ENCODE results near the gene VPS13D. TPM values are rescaled to one million over a fixed set of nuclear protein-coding genes. Genes with fewer than 3 reads are reported as not detected.

VPS13D gene
- total RNA-seq, 4 donors from 2014 or later, result 77.5 to 142 (median 94.4) TPM

DNA sequence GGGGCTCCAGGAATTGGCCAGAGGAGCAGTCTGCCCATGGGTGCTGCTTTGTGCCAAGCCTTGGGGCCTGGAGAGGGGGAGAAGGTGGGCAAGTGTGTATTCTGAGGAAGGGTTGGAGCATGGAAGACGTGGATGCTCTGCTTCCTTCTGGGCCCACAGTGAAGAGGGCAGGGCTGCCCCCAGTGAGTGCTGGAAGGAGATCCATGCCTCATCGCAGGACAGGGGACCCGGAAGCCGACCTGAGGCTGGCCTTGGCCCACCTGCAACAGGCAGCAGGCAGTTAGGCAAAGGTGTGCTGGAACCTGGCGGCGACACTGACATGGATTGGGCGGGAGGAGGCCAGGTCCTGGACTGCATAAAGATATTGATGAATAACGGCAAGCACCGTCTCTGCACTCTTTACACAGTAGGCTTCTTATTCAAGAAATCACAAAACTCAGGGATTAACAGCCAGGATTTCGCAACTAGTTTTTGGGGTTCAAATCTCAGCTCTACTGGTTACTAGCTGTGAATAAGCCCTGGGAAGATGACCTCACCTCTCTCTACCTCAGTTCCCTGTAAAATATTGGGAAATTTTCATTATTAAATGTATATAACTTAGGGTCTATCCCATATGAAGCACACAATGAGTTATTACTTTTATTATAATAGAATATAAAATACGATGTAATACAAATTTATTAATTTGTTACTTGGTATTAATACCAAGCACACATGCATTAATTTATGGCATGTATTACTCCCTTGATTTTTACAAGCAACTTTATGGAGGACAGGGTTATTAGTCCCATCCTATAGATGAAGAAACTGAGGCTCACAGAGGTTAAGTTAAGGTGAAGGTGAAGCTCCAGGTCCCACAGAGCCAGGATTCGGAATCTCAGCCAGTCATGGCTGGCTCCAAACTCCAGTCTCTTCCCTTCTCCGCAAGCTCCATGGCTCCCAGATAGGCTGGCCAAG lies 325.9 kb downstream of the VPS13D start:
- TF ChIP-seq, protein P1, sequence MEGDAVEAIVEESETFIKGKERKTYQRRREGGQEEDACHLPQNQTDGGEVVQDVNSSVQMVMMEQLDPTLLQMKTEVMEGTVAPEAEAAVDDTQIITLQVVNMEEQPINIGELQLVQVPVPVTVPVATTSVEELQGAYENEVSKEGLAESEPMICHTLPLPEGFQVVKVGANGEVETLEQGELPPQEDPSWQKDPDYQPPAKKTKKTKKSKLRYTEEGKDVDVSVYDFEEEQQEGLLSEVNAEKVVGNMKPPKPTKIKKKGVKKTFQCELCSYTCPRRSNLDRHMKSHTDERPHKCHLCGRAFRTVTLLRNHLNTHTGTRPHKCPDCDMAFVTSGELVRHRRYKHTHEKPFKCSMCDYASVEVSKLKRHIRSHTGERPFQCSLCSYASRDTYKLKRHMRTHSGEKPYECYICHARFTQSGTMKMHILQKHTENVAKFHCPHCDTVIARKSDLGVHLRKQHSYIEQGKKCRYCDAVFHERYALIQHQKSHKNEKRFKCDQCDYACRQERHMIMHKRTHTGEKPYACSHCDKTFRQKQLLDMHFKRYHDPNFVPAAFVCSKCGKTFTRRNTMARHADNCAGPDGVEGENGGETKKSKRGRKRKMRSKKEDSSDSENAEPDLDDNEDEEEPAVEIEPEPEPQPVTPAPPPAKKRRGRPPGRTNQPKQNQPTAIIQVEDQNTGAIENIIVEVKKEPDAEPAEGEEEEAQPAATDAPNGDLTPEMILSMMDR (IDR thresholded peaks at IDR 0.05; ENCODE audit: low read depth), result no peak

DNA sequence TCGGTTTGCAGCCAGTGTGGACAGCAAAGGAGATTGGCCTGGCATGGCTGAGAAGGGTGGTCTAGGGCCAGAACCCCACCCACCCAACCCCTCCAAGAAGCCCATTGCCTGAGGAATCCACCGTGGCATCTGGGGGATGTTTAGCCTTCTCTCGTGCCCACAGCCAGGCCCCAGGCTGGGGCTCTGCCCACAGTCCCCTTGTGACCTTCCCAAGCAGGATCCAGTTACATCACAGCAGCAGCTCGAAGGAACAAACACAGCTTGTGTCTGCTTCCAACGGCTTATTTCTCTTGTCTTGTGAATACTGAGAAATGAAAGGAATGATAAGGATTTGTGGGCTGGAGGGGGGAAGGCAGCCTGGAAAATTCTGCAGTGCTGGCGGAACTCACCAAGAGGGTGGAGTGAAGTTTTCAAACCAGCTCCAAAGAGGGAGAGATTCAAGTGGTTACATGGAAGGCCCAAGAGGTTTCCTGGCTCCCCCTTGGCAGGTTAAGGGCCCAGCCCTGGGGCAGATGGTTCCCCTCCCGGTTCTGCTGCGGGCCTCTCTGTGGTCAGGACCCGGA lies 326.6 kb downstream of the VPS13D start:
- TF ChIP-seq, protein P1 (IDR thresholded peaks at IDR 0.05; ENCODE audit: low read depth), result no peak

DNA sequence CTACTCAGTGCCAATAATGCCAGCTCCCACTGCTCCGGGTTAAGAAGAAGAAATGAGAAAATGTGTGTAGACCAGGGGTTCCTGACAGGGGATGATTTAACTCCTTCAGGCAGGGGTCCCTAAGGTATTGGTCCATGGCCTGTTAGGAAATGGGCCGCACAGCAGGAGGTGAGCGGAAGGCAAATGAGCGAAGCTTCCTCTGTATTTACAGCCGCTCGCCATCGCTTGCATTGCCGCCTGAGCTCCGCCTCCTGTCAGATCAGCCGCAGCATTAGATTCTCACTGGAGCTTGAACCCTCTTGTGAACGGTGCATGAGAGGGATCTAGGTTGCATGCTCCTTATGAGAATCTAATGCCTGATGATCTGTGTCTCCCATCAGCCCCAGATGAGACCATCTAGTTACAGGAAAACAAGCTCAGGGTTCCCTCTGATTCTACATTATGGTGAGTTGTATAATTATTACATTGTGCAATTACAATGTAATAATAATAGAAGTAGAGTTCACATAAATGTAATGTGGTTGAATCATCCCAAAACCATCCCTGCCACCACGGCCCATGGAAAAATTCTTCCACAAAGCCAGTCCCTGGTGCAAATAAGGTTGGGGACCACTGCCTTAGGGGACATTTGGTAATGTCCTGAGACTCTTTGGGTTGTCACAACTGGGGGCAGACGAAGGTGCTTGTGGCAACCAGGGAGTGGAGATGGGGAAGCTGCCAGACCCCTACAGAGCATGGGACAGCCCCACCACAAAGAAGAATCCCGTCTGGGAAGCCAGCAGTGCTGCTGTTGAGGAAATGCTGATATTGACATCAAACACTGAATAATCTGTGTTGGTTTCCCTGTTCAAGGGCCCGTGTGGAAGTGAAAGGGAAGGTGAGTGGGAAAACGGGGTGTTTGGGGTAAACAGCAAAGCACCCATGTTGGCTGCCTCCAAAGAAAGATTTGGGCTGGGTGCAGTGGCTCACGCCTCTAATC lies 327.4 kb downstream of the VPS13D start:
- TF ChIP-seq, protein P1 (IDR thresholded peaks at IDR 0.05; ENCODE audit: low read depth), result no peak

DNA sequence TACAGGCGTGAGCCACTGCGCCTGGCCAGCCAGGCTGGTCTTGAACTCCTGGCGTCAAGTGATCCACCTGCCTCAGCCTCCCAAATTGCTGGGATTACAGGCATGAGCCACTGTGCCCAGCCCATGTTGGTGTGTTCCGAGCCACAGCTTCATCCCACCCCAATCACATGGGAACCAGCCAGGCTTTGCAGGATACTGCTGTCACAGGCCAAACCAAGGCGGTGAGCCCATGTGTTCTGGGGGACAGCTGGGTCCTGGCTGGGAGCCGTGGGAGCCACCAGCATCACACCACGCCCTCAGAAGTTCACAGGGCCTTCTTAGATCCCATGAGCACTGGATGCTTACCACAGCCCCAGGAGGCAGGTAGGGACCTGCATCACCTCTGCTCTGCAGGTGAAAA lies 331.3 kb downstream of the VPS13D start:
- TF ChIP-seq, protein P1 (IDR thresholded peaks at IDR 0.05; ENCODE audit: low read depth), result no peak

Small RNAs within 50 kb of the gene (small RNA-seq; reads per million reads assigned to genes)
- not detected for gene MIR4632
- gene RF00156, result not detected
- gene SNORA59A, result not detected

Other genes with a start within 250 kb of the VPS13D start
- 10 to 100 TPM; 46.5 to 69.9 (median 48.8) TPM for gene MFN2, start 249.6 kb upstream of the VPS13D start, total RNA-seq
- gene MIIP, start 210.5 kb upstream of the VPS13D start, total RNA-seq, result 10 to 100 TPM; 17.1 to 26.3 (median 22.1) TPM
- 1 to 10 TPM; 1.5 to 7.2 (median 2.9) TPM for gene TNFRSF8, start 166.7 kb upstream of the VPS13D start, total RNA-seq
- 10 to 100 TPM; 37.3 to 77.7 (median 64.5) TPM for gene TNFRSF1B, start 63.0 kb upstream of the VPS13D start, total RNA-seq

Measured in subcutaneous adipose tissue (tissue), 4 donors.